Upper lobe of left lung (tissue), 4 donors: ENCODE measurements around the gene PRKG1.

Experiments used
- POLR2A ChIP-seq, 4 donors: fragments of 450-650 bp; IDR thresholded peaks; one replicate each; pipeline ENCODE4 v1.5.1; 2016 to 2017; ENCODE audit warnings: antibody characterized with exemption in 4 of 4, mild to moderate bottlenecking in 2 of 4
- TF ChIP-seq, protein P1 (sequence below), 6 experiments: fragments of 450-650 bp in 4 of 6; fragments of 200-600 bp in 2 of 6; sonication (generic) in 2 of 6; IDR thresholded peaks; one replicate each; pipeline ENCODE4 v1.5.1; 2016 to 2019; ENCODE audit warnings: antibody characterized with exemption in 6 of 6

DNA sequence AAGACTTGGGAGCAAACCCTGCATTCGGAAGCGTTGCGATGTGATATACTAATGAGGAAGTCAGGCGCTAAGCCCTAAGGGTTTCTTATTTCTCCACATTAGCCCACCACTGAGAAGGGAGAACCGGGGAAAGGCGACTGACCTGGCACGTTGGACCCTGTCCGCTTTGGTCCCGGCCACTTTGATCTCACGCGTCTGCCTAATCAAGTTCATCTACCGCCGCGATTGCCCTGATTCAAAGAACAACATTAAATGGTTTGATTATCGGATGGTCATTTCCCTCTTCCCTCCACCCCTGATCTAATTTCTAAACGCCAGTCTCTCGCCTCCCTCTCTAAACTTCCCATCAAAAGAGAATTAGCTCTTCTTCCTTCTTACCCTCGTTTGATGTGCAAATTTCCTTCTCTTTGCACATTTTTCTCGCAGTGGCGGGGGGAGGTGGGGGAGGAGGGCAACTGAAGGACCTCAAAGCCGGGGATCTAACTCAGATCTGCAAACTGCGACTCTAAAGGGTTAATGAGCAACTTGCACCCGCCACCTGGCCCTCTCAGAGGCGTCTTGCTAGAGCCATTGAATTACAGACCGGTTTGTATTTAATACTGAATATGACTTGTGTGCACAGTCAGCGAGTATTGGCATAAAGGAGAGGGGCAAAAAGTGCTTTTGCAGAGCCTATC, 1239.1 kb downstream of the PRKG1 start:
- TF ChIP-seq, protein P1, sequence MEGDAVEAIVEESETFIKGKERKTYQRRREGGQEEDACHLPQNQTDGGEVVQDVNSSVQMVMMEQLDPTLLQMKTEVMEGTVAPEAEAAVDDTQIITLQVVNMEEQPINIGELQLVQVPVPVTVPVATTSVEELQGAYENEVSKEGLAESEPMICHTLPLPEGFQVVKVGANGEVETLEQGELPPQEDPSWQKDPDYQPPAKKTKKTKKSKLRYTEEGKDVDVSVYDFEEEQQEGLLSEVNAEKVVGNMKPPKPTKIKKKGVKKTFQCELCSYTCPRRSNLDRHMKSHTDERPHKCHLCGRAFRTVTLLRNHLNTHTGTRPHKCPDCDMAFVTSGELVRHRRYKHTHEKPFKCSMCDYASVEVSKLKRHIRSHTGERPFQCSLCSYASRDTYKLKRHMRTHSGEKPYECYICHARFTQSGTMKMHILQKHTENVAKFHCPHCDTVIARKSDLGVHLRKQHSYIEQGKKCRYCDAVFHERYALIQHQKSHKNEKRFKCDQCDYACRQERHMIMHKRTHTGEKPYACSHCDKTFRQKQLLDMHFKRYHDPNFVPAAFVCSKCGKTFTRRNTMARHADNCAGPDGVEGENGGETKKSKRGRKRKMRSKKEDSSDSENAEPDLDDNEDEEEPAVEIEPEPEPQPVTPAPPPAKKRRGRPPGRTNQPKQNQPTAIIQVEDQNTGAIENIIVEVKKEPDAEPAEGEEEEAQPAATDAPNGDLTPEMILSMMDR (IDR thresholded peaks at IDR 0.05), result no peak
- TF ChIP-seq POLR2A (IDR thresholded peaks at IDR 0.05), result no peak
